ENCODE data around the gene ERVH48-1.
A peak's percentile ranks its signal among the peaks of the same experiment; 100 is the strongest.

The ERVH48-1 gene

DNA sequence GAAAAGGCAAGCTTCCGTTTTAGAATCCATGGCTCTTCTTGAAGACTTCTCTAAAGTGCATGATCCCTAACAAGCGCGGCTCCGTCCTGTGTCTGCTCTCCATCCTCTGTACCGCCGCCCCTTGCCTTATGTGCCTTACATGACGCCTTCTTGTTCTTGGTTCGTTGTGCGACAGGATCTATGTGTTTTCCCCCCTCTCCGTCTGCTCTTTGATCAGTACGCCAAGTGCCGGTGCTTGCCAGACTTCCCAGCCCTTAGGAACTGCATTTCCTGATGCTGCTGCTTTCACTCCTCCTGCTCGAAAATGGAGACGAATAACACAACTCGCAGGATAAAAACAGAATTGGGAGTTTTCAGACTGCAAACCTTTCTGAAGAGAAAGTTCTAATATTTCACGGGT is 19.2 kb downstream of the ERVH48-1 start:
- Histone ChIP-seq H3K27me3 (replicated peaks; ENCODE audit: control insufficient read depth, insufficient read depth, low read length, poor library complexity, severe bottlenecking) (no peaks in the 10 kb centered on the region), H3K36me3 (ENCODE audit: control insufficient read depth, insufficient read depth, low read length) (peaks cover 38% of the 10 kb centered on the region), H3K4me1 (ENCODE audit: control insufficient read depth, insufficient read depth, low read length, poor library complexity, severe bottlenecking) (no peaks in the 10 kb centered on the region), H3K27ac (ENCODE audit: insufficient read depth, low read length, poor library complexity, severe bottlenecking) (no peak overlapping the region), H3K9me3 (ENCODE audit: control insufficient read depth, low read length) (no peaks in the 10 kb centered on the region), H3K4me3 (ENCODE audit: insufficient read depth, low read depth, low read length, poor library complexity, severe bottlenecking) (no peak overlapping the region)
- DNase-seq, result no peak

DNA sequence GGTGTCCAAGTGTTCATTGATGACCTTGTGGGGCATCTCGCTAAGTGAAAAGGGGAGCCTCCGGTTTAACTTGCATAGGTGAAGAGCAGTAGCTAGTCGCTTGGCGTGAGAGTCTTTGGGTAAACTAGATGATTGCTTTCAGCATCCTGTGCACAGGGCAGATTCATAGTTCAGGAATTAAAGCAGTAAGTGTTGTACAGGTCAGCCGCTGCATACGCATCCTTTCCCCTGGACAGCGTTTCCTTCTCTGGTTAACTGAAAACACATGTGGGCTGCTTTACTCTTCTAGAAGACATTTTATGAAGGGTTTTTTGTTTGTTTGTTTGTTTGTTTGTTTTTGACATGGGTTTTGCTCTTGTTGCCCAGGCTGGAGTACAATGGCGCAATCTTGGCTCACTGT is 20.2 kb downstream of the ERVH48-1 start:
- peaks cover 43% of the 10 kb centered on the region for H3K36me3 ChIP-seq (ENCODE audit: control insufficient read depth, insufficient read depth, low read length)
- no peaks in the 10 kb centered on the region for H3K4me1 ChIP-seq (ENCODE audit: control insufficient read depth, insufficient read depth, low read length, poor library complexity, severe bottlenecking)
- DNase-seq, result no peak
- H3K27ac ChIP-seq (ENCODE audit: insufficient read depth, low read length, poor library complexity, severe bottlenecking), result no peak overlapping the region
- H3K4me3 ChIP-seq (ENCODE audit: insufficient read depth, low read depth, low read length, poor library complexity, severe bottlenecking), result no peak overlapping the region
- no peaks in the 10 kb centered on the region for H3K27me3 ChIP-seq (replicated peaks; ENCODE audit: control insufficient read depth, insufficient read depth, low read length, poor library complexity, severe bottlenecking)
- no peaks in the 10 kb centered on the region for H3K9me3 ChIP-seq (ENCODE audit: control insufficient read depth, low read length)

GRCh38 chr21:42903817-42904216 is 21.6 kb downstream of the ERVH48-1 start:
- no peaks in the 10 kb centered on the region for H3K9me3 ChIP-seq (ENCODE audit: control insufficient read depth, low read length)
- H3K4me3 ChIP-seq (ENCODE audit: insufficient read depth, low read depth, low read length, poor library complexity, severe bottlenecking), result no peak overlapping the region
- H3K27ac ChIP-seq (ENCODE audit: insufficient read depth, low read length, poor library complexity, severe bottlenecking), result no peak overlapping the region
- DNase-seq, result no peak
- peaks cover 33% of the 10 kb centered on the region for H3K36me3 ChIP-seq (ENCODE audit: control insufficient read depth, insufficient read depth, low read length)
- H3K4me1 ChIP-seq (ENCODE audit: control insufficient read depth, insufficient read depth, low read length, poor library complexity, severe bottlenecking), result no peaks in the 10 kb centered on the region
- H3K27me3 ChIP-seq (replicated peaks; ENCODE audit: control insufficient read depth, insufficient read depth, low read length, poor library complexity, severe bottlenecking), result no peaks in the 10 kb centered on the region

DNA sequence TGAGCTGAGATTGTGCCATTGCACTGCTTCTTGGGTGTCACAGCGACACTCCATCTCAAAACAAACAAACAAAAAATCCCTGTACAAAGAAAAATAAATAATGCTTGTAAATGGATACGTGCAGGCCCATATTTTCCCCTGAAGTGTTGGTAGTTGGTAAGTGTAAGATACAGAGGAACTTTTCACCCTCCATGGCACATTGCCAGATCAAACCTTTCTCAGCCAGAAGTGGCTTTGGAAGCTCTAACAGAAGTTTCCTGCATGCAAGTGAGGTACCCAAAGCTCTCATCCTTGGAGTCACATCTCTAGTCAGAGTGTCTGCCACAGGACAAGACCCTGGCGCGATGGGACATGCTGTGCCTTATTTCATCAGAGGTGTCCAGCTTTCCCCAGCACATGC is 25.0 kb downstream of the ERVH48-1 start:
- H3K27me3 ChIP-seq (replicated peaks; ENCODE audit: control insufficient read depth, insufficient read depth, low read length, poor library complexity, severe bottlenecking), result no peaks in the 10 kb centered on the region
- H3K9me3 ChIP-seq (ENCODE audit: control insufficient read depth, low read length), result no peaks in the 10 kb centered on the region
- no peak for DNase-seq
- no peak overlapping the region for H3K27ac ChIP-seq (ENCODE audit: insufficient read depth, low read length, poor library complexity, severe bottlenecking)
- peaks cover 31% of the 10 kb centered on the region for H3K36me3 ChIP-seq (ENCODE audit: control insufficient read depth, insufficient read depth, low read length)
- no peak overlapping the region for H3K4me3 ChIP-seq (ENCODE audit: insufficient read depth, low read depth, low read length, poor library complexity, severe bottlenecking)
- no peaks in the 10 kb centered on the region for H3K4me1 ChIP-seq (ENCODE audit: control insufficient read depth, insufficient read depth, low read length, poor library complexity, severe bottlenecking)

- Histone ChIP-seq H3K27ac (ENCODE audit: insufficient read depth, low read length, poor library complexity, severe bottlenecking) (peak within 1 kb of the TSS; percentile 91), H3K27me3 (replicated peaks; ENCODE audit: control insufficient read depth, insufficient read depth, low read length, poor library complexity, severe bottlenecking) (no peaks in the 10 kb centered on the region), H3K4me1 (ENCODE audit: control insufficient read depth, insufficient read depth, low read length, poor library complexity, severe bottlenecking) (no peaks in the 10 kb centered on the region), H3K9me3 (ENCODE audit: control insufficient read depth, low read length) (no peaks in the 10 kb centered on the region), H3K4me3 (ENCODE audit: insufficient read depth, low read depth, low read length, poor library complexity, severe bottlenecking) (peak within 1 kb of the TSS; percentile 87), H3K36me3 (ENCODE audit: control insufficient read depth, insufficient read depth, low read length) (no peaks in the 10 kb centered on the region)
- peak; percentile 100 for DNase-seq
Measured at GRCh38 chr21:42892931-42893755, 32.3 kb downstream of the ERVH48-1 start, which contains the start of gene NDUFV3. NDUFV3 (plus strand) TSS chr21:42893309; CDS start chr21:42893334, 25 bp downstream.

DNA sequence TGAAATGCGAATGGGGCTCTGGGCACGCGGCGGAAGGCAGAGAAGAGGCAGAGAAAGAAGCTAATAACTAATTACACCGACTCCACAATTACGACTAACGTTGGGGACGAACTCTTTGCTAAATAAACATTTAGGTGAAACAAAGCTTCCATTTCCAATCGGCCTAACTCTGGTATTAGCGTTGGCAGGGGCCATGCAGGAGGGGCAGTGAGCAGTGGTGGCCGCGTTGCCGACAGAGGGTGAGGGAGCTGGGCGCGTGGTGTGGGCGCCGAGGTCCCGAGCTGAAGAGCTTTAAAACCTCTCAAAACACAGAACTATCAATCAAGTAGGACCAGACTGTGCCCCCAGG is 32.9 kb downstream of the ERVH48-1 start:
- H3K36me3 ChIP-seq (ENCODE audit: control insufficient read depth, insufficient read depth, low read length), result no peaks in the 10 kb centered on the region
- H3K4me1 ChIP-seq (ENCODE audit: control insufficient read depth, insufficient read depth, low read length, poor library complexity, severe bottlenecking), result no peaks in the 10 kb centered on the region
- H3K9me3 ChIP-seq (ENCODE audit: control insufficient read depth, low read length), result no peaks in the 10 kb centered on the region
- peak overlapping the region; percentile 87 for H3K4me3 ChIP-seq (ENCODE audit: insufficient read depth, low read depth, low read length, poor library complexity, severe bottlenecking)
- H3K27me3 ChIP-seq (replicated peaks; ENCODE audit: control insufficient read depth, insufficient read depth, low read length, poor library complexity, severe bottlenecking), result no peaks in the 10 kb centered on the region
- no peak for DNase-seq
- peak overlapping the region; percentile 91 for H3K27ac ChIP-seq (ENCODE audit: insufficient read depth, low read length, poor library complexity, severe bottlenecking)

DNA sequence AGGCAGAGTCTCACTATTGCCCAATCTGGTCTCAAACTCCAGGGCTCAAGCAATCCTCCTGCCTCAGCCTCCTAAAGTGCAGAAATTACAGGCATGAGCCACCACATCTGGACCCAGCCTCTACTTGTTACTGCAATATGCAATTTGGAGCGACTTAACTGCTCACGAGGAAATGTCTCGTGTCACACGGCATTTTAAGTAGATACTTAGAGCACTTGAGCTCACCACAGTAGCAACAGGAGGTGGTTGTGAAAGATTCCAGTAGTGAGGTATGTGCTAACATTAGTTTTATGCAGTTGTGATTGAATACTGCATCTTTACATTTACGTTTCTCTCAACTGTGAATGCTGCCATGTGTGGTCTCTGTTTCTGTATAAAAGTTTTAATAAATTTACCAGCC is 38.1 kb downstream of the ERVH48-1 start:
- no peaks in the 10 kb centered on the region for H3K27me3 ChIP-seq (replicated peaks; ENCODE audit: control insufficient read depth, insufficient read depth, low read length, poor library complexity, severe bottlenecking)
- no peak for DNase-seq

DNA sequence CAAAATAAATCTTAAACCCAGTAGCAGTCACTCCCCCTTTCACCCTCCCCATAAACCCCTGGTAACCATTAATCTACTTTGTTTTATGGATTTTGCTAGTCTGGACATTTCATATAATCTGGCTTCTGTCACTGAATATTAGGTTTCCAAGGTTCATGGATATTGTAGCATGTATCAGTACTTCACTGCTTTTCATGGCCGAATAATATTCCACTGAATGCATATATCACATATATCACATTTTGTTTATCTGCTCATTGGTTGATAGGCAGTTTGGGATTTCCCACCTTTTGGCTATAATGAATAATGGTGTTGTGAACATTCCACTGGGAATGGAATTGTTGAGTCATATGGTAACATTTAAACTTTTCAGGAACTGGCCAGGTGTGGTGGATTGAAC is 41.5 kb downstream of the ERVH48-1 start:
- Histone ChIP-seq H3K27ac (ENCODE audit: insufficient read depth, low read length, poor library complexity, severe bottlenecking) (no peak overlapping the region), H3K36me3 (ENCODE audit: control insufficient read depth, insufficient read depth, low read length) (no peaks in the 10 kb centered on the region), H3K4me3 (ENCODE audit: insufficient read depth, low read depth, low read length, poor library complexity, severe bottlenecking) (no peak overlapping the region), H3K4me1 (ENCODE audit: control insufficient read depth, insufficient read depth, low read length, poor library complexity, severe bottlenecking) (peaks cover 4% of the 10 kb centered on the region), H3K9me3 (ENCODE audit: control insufficient read depth, low read length) (no peaks in the 10 kb centered on the region), H3K27me3 (replicated peaks; ENCODE audit: control insufficient read depth, insufficient read depth, low read length, poor library complexity, severe bottlenecking) (no peaks in the 10 kb centered on the region)
- DNase-seq, result no peak

More for the DNA sequence above, 38.1 kb downstream of the ERVH48-1 start:
- Histone ChIP-seq H3K4me1 (ENCODE audit: control insufficient read depth, insufficient read depth, low read length, poor library complexity, severe bottlenecking) (no peaks in the 10 kb centered on the region), H3K36me3 (ENCODE audit: control insufficient read depth, insufficient read depth, low read length) (no peaks in the 10 kb centered on the region), H3K27ac (ENCODE audit: insufficient read depth, low read length, poor library complexity, severe bottlenecking) (no peak overlapping the region), H3K4me3 (ENCODE audit: insufficient read depth, low read depth, low read length, poor library complexity, severe bottlenecking) (no peak overlapping the region), H3K9me3 (ENCODE audit: control insufficient read depth, low read length) (no peaks in the 10 kb centered on the region)

GRCh38 chr21:42880352-42880751 is 45.1 kb downstream of the ERVH48-1 start:
- Histone ChIP-seq H3K4me1 (ENCODE audit: control insufficient read depth, insufficient read depth, low read length, poor library complexity, severe bottlenecking) (peaks cover 4% of the 10 kb centered on the region), H3K4me3 (ENCODE audit: insufficient read depth, low read depth, low read length, poor library complexity, severe bottlenecking) (no peak overlapping the region), H3K9me3 (ENCODE audit: control insufficient read depth, low read length) (no peaks in the 10 kb centered on the region), H3K27ac (ENCODE audit: insufficient read depth, low read length, poor library complexity, severe bottlenecking) (no peak overlapping the region), H3K36me3 (ENCODE audit: control insufficient read depth, insufficient read depth, low read length) (no peaks in the 10 kb centered on the region), H3K27me3 (replicated peaks; ENCODE audit: control insufficient read depth, insufficient read depth, low read length, poor library complexity, severe bottlenecking) (no peaks in the 10 kb centered on the region)
- DNase-seq, result no peak

DNA sequence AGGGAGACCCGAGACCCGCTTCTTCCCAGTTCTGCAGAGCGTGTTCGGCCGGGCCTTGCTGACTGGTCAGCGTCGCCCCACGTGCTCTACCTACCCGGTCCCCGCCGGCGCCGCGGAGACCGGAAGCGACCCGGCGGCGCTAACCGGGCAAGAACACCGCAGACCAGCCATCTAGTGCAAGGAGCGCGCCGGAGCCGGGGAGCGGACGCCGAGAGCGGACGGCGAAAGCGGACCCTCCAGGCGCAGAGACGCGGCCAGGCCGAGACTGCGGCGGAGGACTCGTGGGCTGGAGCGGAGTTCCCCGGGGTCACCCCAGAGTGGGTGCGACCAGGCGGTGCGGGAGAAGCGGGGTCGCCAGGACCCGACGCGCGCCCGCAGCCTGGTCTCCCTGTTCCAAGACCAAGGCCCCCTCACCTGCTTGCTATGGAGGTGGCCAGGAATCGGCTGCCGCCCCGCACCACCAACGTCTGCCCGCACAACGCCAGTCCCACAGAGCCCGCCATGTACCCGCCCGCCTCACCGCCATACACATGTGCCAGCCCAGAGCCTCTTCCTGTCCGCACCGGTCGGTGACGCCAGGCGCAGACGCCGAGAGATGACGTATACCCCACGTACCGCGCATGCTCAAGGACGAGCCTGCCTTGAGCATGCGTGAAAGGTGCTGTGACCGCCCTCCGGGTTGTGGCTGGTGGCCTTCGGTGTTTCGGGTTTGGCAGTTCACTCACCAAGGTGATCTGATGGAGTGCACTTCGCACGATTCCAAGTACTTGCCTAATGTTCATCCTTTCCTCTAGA is 46.2 kb downstream of the ERVH48-1 start, which contains the start of gene WDR4:
Gene WDR4 (minus strand): TSS at position 547 of the 795 bp plus-strand sequence. CDS start 44 bp downstream, at position 503.
- H3K4me3 ChIP-seq (ENCODE audit: insufficient read depth, low read depth, low read length, poor library complexity, severe bottlenecking), result peak within 1 kb of the TSS; percentile 98

More for the DNA sequence above, 46.2 kb downstream of the ERVH48-1 start, which contains the start of gene WDR4:
- Histone ChIP-seq H3K27ac (ENCODE audit: insufficient read depth, low read length, poor library complexity, severe bottlenecking) (peak within 1 kb of the TSS; percentile 80), H3K27me3 (replicated peaks; ENCODE audit: control insufficient read depth, insufficient read depth, low read length, poor library complexity, severe bottlenecking) (no peaks in the 10 kb centered on the region), H3K36me3 (ENCODE audit: control insufficient read depth, insufficient read depth, low read length) (no peaks in the 10 kb centered on the region), H3K9me3 (ENCODE audit: control insufficient read depth, low read length) (no peaks in the 10 kb centered on the region), H3K4me1 (ENCODE audit: control insufficient read depth, insufficient read depth, low read length, poor library complexity, severe bottlenecking) (peaks cover 4% of the 10 kb centered on the region)
- DNase-seq, result peak; percentile 96 to 98 (median 97)

Data from effector memory CD4-positive, alpha-beta T cell (primary cell).